Left kidney (tissue), 2 donors: ENCODE data around the gene ZNF254. TPM values are rescaled to one million over a fixed set of nuclear protein-coding genes. Genes with fewer than 3 reads are reported as not detected.
"Not testable (repeated sequence)": the region's sequence is repeated elsewhere in the genome, so short reads cannot be mapped to it uniquely, and the experiment has no call there.

Source experiments
- DNase-seq: peaks from one replicate; pipeline ENCODE4 v3.0.0-alpha.2; 2013
- polyA plus RNA-seq: library from polyadenylated mRNA; unstranded; fragments of 120-200 nt; gene quantifications from one replicate; pipeline ENCODE4 v1.2.1, GENCODE V29; 2013; ENCODE audit not compliant: insufficient read length

The ZNF254 gene
- polyA plus RNA-seq, 1 donor: 38.3 TPM

GRCh38 chr19:24069905-24070657 is 16.9 kb upstream of the ZNF254 start:
- no peak for DNase-seq

DNA sequence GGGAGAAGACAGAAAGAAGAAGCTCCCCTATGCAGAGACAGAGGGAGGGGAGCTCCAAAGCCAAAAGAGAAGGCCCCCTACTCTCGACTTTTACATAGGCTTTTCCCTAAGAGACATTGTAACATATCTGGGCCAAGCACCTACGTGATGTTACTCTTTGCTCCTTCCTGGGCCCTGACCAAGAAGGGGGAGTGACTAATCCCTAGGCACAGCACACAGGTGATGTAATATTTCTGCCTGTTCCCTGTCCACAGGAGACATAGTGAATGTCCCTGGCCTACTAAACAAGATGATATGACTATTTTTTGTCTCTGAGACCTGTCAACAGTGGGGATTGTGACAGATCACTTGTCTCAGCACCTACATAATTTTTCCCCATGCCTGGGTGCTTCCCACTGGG is 15.9 kb upstream of the ZNF254 start:
- no peak for DNase-seq

DNA sequence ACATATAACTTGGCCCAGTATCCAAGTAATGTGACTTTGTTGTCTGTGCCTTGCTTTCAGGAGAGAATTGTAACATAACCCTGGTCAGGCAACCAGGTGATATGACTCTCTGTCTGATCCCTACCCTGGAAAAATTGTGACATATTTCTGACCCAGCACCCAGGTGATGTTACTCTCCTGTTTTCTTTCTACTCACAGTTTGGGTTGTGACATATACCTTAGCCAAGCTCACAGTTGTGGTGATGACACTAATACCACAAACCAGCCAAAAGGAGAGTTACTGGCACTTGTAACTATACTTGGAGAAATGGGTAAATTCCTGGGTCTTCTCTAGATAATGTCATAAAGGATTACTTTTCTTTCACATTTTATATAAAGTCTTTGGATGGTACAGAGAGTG is 14.3 kb upstream of the ZNF254 start:
- no peak for DNase-seq

- DNase-seq: no peak
Observed at GRCh38 chr19:24073807-24074206, 13.2 kb upstream of the ZNF254 start.

DNA sequence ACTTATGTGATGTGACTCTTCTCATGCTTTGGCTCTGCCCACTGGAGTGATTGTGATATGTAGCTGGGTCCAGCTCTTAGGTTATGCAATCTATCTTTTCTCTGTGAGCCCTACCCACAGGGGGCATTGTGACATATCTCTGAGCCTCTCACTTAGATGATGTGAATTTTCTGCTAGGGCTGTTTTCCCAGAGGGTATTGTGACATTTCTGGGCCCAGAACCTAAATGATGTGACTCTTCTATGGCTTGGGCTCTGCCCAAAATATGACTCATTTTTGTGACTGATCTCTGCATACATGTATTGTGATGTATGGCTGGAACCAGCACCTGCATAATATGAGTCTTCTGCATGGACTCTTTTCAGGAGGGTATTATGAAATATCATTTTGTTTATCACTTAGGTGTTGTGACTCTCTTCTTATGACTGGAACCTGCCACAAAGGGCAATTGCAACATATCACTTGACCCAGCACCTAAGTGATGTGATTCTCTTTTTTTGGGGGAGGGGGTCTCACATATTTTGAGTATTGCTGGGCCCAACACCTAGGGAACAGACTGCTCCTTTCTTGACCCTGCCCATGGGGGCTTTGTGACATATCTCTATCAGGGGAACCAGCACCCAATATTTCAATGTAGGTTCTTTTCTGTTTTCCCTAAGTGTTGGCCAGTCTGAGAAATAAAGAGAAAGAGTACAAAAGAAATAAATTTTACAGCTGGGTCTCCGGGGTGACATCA is 12.1 kb upstream of the ZNF254 start:
- DNase-seq: no peak

DNA sequence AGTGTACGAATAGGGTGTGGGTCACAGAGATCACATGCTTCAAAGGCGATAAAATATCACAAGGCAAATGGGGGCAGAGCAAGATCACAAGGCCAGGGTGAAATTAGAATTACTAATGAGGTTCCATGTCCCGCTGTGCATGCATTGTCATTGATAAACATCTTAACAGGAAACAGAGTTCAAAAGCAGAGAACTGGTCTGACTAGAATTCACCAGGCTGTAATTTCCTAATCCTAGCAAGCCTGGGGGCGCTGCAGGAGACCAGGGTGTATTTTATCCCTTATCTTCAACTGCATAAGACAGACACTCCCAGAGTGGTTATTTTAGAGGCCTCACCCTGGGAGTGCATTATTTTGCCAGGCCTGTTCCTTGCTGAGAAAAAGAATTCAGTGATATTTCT is 11.5 kb upstream of the ZNF254 start:
- not testable (repeated sequence) for DNase-seq

- DNase-seq: no peak
Observed at GRCh38 chr19:24078680-24079079, 8.3 kb upstream of the ZNF254 start.

DNA sequence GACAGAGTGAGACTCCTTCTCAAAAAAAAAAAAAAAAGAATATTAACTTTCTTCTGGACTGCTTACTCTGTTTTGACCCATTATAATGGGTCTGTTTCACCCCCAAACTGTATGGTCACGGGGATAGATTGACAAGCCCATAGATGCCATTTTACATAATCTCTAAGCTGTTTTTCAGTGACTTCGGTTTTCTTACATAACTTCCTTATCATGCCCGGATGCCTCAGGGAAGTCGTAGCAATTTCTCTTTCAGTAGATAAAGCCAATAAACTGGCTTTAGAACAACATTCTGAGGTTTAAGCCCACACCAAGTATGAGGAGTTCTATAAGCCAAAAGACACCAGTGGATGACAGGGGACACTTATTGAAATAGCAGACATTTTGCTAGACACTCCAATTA is 5.9 kb upstream of the ZNF254 start:
- DNase-seq: no peak

DNA sequence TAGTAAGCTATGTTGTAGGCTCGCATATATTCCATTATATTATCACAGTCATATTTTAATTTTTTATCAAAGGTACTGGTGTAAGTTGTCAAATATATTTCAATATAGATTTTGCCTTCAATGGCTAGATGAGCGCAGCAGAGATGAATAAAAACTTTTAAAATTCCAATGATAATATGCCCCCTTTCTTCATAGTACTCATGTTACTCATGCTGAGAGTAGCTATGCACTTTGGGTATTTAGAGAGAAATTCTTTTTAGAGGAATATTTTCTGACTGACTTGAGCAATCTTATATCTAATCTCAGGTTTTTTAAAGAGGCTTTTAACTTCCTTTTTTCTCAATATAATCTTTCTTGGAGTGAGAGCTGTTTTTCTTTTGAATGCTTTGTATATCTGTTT is 11.4 kb downstream of the ZNF254 start:
- no peak for DNase-seq

DNA sequence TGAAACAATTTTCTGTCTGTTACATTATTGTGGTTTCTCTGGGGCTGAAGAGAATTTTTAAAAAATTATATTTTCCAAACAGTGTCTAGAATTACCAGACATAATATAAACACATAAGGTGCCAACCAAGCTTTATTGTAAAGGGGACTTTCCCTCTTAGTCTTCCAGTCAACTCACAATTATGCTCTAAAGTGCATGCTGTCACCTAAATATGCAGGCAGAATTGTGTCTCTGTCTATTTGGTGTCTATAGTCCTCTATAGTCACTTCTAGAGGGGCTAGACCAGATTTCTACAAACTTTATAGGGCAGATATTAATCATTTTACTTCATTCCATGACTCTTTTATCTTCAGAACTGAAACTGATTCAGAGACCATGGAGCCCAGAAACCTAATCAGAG is 12.8 kb downstream of the ZNF254 start:
- DNase-seq: no peak

- DNase-seq: not testable (repeated sequence)
Observed at GRCh38 chr19:24100597-24100996, 13.6 kb downstream of the ZNF254 start.

DNA sequence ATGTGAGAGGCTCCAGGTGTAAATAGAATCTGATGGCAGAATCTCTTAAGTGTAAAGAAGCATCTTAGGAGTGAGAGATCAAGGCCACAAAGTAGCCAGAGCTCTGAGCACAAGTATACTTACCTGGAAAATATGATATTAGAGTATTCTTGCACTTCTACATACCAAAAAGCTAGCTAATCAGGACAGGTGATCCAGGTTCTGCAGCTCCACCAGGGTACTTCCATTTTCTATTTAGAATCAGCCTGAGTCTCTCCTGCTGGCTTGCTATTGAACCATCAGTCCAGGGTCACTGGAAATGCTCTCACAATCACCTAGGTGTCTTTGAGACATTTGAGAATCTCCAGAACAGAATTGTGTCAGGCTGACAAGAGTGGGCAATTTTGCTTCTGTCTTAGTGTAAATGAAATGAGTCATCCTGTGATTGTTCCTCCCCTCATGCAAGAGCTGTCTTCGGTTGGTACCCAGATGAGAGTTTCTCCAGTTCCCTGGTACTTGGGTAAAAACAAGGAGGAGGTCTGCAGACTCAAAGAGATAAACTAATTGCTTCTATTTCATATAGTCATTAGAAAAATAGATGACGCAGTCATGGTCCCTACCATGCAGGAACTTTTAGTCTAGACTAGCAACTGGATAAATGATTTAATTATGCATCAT is 14.6 kb downstream of the ZNF254 start:
- DNase-seq: no peak

- no peak for DNase-seq
Observed at GRCh38 chr19:24127601-24128000, 40.6 kb downstream of the ZNF254 start.

DNA sequence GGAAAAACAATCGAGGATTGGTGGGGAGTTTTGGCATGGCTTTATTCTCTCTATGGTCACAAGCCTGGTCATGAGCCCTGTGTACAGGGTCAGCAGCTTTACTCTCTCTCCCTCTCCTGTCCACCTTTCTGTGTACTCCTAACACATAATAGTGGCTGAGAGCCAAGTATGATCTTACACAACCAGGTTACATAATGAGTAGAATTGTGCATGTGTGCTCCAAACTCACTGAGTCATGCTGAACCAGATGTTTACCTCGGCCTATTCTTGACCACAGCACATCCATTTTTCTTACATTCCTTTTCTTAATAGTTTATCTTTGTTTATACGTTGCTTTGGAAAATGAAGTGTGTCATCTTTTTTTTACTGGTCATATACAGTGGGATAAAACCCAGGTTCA is 53.1 kb downstream of the ZNF254 start:
- no peak for DNase-seq

- DNase-seq: no peak
Observed at GRCh38 chr19:24140591-24140990, 53.6 kb downstream of the ZNF254 start.

GRCh38 chr19:24141612-24142011 is 54.6 kb downstream of the ZNF254 start:
- no peak for DNase-seq

DNA sequence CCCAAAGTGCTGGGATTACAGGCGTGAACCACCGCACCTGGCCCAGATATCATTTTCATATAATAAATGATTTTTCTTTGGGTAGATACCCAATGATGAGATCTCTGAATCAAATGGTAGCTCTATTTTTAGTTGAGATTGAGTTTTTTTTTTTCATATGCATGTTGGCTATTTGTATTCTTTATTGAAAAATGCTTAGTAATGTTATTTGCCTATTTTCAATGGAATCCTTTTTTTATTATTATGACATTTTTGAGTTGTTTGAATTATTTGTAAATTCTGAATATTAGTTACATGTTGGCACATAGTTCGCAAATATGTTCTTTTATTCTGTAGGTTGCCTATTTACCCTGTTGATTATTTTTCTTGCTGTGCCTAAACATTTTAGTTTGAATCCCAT is 55.8 kb downstream of the ZNF254 start:
- no peak for DNase-seq

- peak; percentile 22 for DNase-seq
Observed at GRCh38 chr19:24159707-24160106, 72.7 kb downstream of the ZNF254 start.

DNA sequence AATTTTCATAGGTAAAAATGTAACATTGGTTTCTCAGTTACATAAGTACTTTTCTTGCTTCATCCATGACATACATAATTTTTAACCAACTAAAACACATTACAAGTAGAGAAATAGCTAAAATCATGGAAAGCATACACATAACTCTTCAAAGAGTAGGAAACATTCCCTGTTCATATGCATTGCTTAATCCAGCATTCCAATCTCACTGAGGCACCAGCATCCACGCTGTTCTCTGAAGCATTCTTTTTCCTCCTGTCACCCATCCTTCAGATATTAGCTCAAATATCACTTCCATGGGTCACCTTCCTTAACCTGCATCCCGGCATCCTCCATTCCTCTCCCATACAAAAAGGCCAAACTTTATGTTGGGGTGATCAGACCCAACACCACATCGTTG is 79.1 kb downstream of the ZNF254 start:
- DNase-seq: no peak

- no peak for DNase-seq
Observed at GRCh38 chr19:24173882-24174281, 86.9 kb downstream of the ZNF254 start.

- no peak for DNase-seq
Observed at GRCh38 chr19:24177686-24178085, 90.7 kb downstream of the ZNF254 start.

- DNase-seq: no peak
Observed at GRCh38 chr19:24178207-24178606, 91.2 kb downstream of the ZNF254 start.
